NCI-H748 treated with DMSO at 0.1 percent for 48 hours (cell line): ENCODE data around the gene AVPR2.

Source experiments
- DNase-seq: peaks from one replicate; lab custom pipeline; 2025; lab: John Stamatoyannopoulos, UW

The AVPR2 gene

GRCh38 chrX:153871451-153871850 lies 33.0 kb upstream of the AVPR2 start:
- DNase-seq = no peak

GRCh38 chrX:153871946-153872878 lies 32.3 kb upstream of the AVPR2 start:
- no peak for DNase-seq

GRCh38 chrX:153873282-153874084 lies 31.0 kb upstream of the AVPR2 start:
- no peak for DNase-seq

- no peak for DNase-seq
Observed at GRCh38 chrX:153874085-153874365, 30.4 kb upstream of the AVPR2 start.

GRCh38 chrX:153874366-153875125 lies 29.9 kb upstream of the AVPR2 start:
- no peak for DNase-seq

- DNase-seq = no peak
Observed at GRCh38 chrX:153875391-153876111, 28.9 kb upstream of the AVPR2 start.

GRCh38 chrX:153876112-153876491 lies 28.4 kb upstream of the AVPR2 start:
- peak; percentile 8 for DNase-seq

- no peak for DNase-seq
Observed at GRCh38 chrX:153877571-153878261, 26.8 kb upstream of the AVPR2 start.

GRCh38 chrX:153878345-153878744 lies 26.1 kb upstream of the AVPR2 start:
- no peak for DNase-seq

GRCh38 chrX:153878969-153879653 lies 25.4 kb upstream of the AVPR2 start:
- no peak for DNase-seq

- DNase-seq = no peak
Observed at GRCh38 chrX:153879741-153880439, 24.6 kb upstream of the AVPR2 start.

GRCh38 chrX:153880440-153880815 lies 24.0 kb upstream of the AVPR2 start:
- no peak for DNase-seq

- no peak for DNase-seq
Observed at GRCh38 chrX:153881281-153881680, 23.2 kb upstream of the AVPR2 start.

- no peak for DNase-seq
Observed at GRCh38 chrX:153882086-153882498, 22.4 kb upstream of the AVPR2 start.

- no peak for DNase-seq
Observed at GRCh38 chrX:153882557-153882956, 21.9 kb upstream of the AVPR2 start.

GRCh38 chrX:153883163-153883843 lies 21.2 kb upstream of the AVPR2 start:
- DNase-seq = no peak

- no peak for DNase-seq
Observed at GRCh38 chrX:153884136-153884535, 20.3 kb upstream of the AVPR2 start.

GRCh38 chrX:153884590-153884989 lies 19.9 kb upstream of the AVPR2 start:
- DNase-seq = peak; percentile 1

GRCh38 chrX:153885208-153885787 lies 19.2 kb upstream of the AVPR2 start:
- no peak for DNase-seq
